Measurements from ENCODE around the gene FTO. TPM values are rescaled to one million over a fixed set of nuclear protein-coding genes. Genes with fewer than 3 reads are reported as not detected.

FTO gene
- total RNA-seq, 1 donor from 2014 or later: 107 TPM

GRCh38 chr16:53804467-53804866, 100.5 kb downstream of the FTO start:
- Mint-ChIP-seq H3K27me3 (ENCODE audit: low read depth) (no peaks in the 10 kb centered on the region), H3K4me3 (no peak overlapping the region), H3K9me3 (peaks cover 3% of the 10 kb centered on the region), H3K4me1 (peaks cover 26% of the 10 kb centered on the region), H3K27ac (ENCODE audit: unreplicated experiment) (no peak overlapping the region), H3K36me3 (ENCODE audit: low read depth) (peaks cover 9% of the 10 kb centered on the region)
- no peak for DNase-seq (ENCODE audit: low read depth, low spot score)
- no peak for TF ChIP-seq CTCF (conservative IDR thresholded peaks at IDR 0.05)

DNA sequence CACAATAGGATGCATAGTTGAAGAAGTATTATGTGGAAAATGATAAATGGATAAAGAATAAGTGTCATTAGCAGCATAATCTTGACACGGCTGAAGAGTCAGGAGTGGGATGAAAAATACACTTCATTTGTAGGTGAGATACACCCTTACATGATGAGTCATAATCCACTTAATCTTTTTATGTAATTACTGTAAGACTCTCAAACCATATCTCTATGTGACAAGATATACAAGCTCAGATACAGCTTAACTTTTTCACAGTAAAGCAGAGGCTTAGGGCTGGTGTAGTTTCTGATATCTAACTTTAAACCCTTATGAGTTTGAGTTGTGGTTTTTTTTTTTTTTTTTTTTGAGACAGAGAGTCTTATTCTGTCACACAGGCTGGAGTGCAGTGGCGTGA, 101.2 kb downstream of the FTO start:
- Mint-ChIP-seq H3K9me3 (peaks cover 3% of the 10 kb centered on the region), H3K27ac (ENCODE audit: unreplicated experiment) (no peak overlapping the region), H3K4me1 (peaks cover 27% of the 10 kb centered on the region), H3K4me3 (no peak overlapping the region), H3K27me3 (ENCODE audit: low read depth) (no peaks in the 10 kb centered on the region), H3K36me3 (ENCODE audit: low read depth) (peaks cover 9% of the 10 kb centered on the region)
- TF ChIP-seq CTCF (conservative IDR thresholded peaks at IDR 0.05): no peak
- no peak for DNase-seq (ENCODE audit: low read depth, low spot score)

GRCh38 chr16:53805752-53806151, 101.8 kb downstream of the FTO start:
- Mint-ChIP-seq H3K27ac (ENCODE audit: unreplicated experiment) (no peak overlapping the region), H3K4me1 (peaks cover 32% of the 10 kb centered on the region), H3K4me3 (no peak overlapping the region), H3K36me3 (ENCODE audit: low read depth) (peaks cover 14% of the 10 kb centered on the region), H3K9me3 (peaks cover 3% of the 10 kb centered on the region), H3K27me3 (ENCODE audit: low read depth) (no peaks in the 10 kb centered on the region)
- no peak for TF ChIP-seq CTCF (conservative IDR thresholded peaks at IDR 0.05)
- DNase-seq (ENCODE audit: low read depth, low spot score): no peak

GRCh38 chr16:53809088-53809932, 105.4 kb downstream of the FTO start:
- peaks cover 32% of the 10 kb centered on the region for H3K4me1 Mint-ChIP-seq
- no peak overlapping the region for H3K4me3 Mint-ChIP-seq
- H3K27ac Mint-ChIP-seq (ENCODE audit: unreplicated experiment): no peak overlapping the region
- H3K27me3 Mint-ChIP-seq (ENCODE audit: low read depth): no peaks in the 10 kb centered on the region
- no peak for TF ChIP-seq CTCF (conservative IDR thresholded peaks at IDR 0.05)
- peaks cover 8% of the 10 kb centered on the region for H3K36me3 Mint-ChIP-seq (ENCODE audit: low read depth)
- H3K9me3 Mint-ChIP-seq: no peaks in the 10 kb centered on the region
- no peak for DNase-seq (ENCODE audit: low read depth, low spot score)

GRCh38 chr16:53812914-53813313, 109.0 kb downstream of the FTO start:
- Mint-ChIP-seq H3K36me3 (ENCODE audit: low read depth) (peaks cover 29% of the 10 kb centered on the region), H3K27ac (ENCODE audit: unreplicated experiment) (no peak overlapping the region), H3K9me3 (peaks cover 6% of the 10 kb centered on the region), H3K27me3 (ENCODE audit: low read depth) (no peaks in the 10 kb centered on the region), H3K4me1 (peaks cover 22% of the 10 kb centered on the region), H3K4me3 (no peak overlapping the region)
- DNase-seq (ENCODE audit: low read depth, low spot score): no peak
- TF ChIP-seq CTCF (conservative IDR thresholded peaks at IDR 0.05): no peak
